Mesendoderm (in vitro differentiated cells): ENCODE data around the gene AHRR.
"Not testable (repeated sequence)": the region's sequence is repeated elsewhere in the genome, so short reads cannot be mapped to it uniquely, and the experiment has no call there.

ENCODE experiments used
- DNase-seq: peaks from one replicate; pipeline ENCODE4 v3.0.0; 2013
- H2AK5ac ChIP-seq: 2 replicates; pipeline ENCODE4 v1.6.1; 2013; ENCODE audit warnings: low read length, inconsistent platforms
- H2BK120ac ChIP-seq: 2 replicates; pipeline ENCODE4 v1.6.1; 2013; ENCODE audit warnings: low read depth, mild to moderate bottlenecking, low read length, moderate library complexity, mixed read lengths
- H2BK15ac ChIP-seq: replicated peaks from 2 replicates; pipeline ENCODE4 v1.6.1; 2013; ENCODE audit warnings: low read depth, mild to moderate bottlenecking, moderate library complexity
- H2BK5ac ChIP-seq: 2 replicates; pipeline ENCODE4 v1.6.1; 2013; ENCODE audit warnings: low read length, inconsistent platforms
- H3K18ac ChIP-seq: 2 replicates; pipeline ENCODE4 v1.6.1; 2013; ENCODE audit warnings: mild to moderate bottlenecking, low read length, mixed read lengths
- H3K23ac ChIP-seq: one replicate; pipeline ENCODE4 v1.6.1; 2013; ENCODE audit warnings: low read length
- H3K27ac ChIP-seq: 2 replicates; pipeline ENCODE4 v1.5.1; 2013; ENCODE audit warnings: low read depth, mild to moderate bottlenecking, inconsistent platforms, low read length, moderate library complexity
- H3K27me3 ChIP-seq: 2 replicates; pipeline ENCODE4 v1.6.1; 2013; ENCODE audit warnings: low read length, control low read depth, mild to moderate bottlenecking, inconsistent platforms; ENCODE audit not compliant: insufficient read depth, poor library complexity
- H3K36me3 ChIP-seq: 2 replicates; pipeline ENCODE4 v1.6.1; 2013; ENCODE audit warnings: low read length, inconsistent platforms; ENCODE audit not compliant: control insufficient read depth, insufficient read depth
- H3K4ac ChIP-seq: one replicate; pipeline ENCODE4 v1.6.1; 2013; ENCODE audit warnings: low read depth, mild to moderate bottlenecking, low read length, moderate library complexity
- H3K4me1 ChIP-seq: 2 replicates; pipeline ENCODE4 v1.6.1; 2013; ENCODE audit warnings: low read depth, low read length, inconsistent platforms; ENCODE audit not compliant: control insufficient read depth
- H3K4me2 ChIP-seq: 2 replicates; pipeline ENCODE4 v1.6.1; 2013; ENCODE audit warnings: low read length
- H3K4me3 ChIP-seq: 2 replicates; pipeline ENCODE4 v1.5.1; 2013; ENCODE audit warnings: mild to moderate bottlenecking, low read length
- H3K56ac ChIP-seq: one replicate; pipeline ENCODE4 v1.6.1; 2013; ENCODE audit warnings: low read length
- H3K79me1 ChIP-seq: 2 replicates; pipeline ENCODE4 v1.6.1; 2013; ENCODE audit warnings: low read length, inconsistent platforms
- H3K79me2 ChIP-seq: 2 replicates; pipeline ENCODE4 v1.6.1; 2013; ENCODE audit warnings: mild to moderate bottlenecking, low read length; ENCODE audit not compliant: control insufficient read depth, insufficient read depth
- H3K9ac ChIP-seq: 2 replicates; pipeline ENCODE4 v1.6.1; 2013; ENCODE audit warnings: low read length, inconsistent platforms
- H4K5ac ChIP-seq: one replicate; pipeline ENCODE4 v1.6.1; 2013; ENCODE audit warnings: low read length
- H4K8ac ChIP-seq: one replicate; pipeline ENCODE4 v1.6.1; 2013; ENCODE audit warnings: low read depth, mild to moderate bottlenecking, control low read depth, low read length, moderate library complexity
- WGBS: extraction: QIAGEN DNeasy Blood & Tissue Kit; methylation state at CpG from one replicate; pipeline ENCODE4 v1.1.7; 2013; ENCODE audit warnings: low lambda C conversion rate, missing lambda C conversion rate; ENCODE audit not compliant: insufficient coverage; ENCODE audit errors: extremely low coverage; 5-methylcytosine and 5-hydroxymethylcytosine counted together

Gene AHRR

DNA sequence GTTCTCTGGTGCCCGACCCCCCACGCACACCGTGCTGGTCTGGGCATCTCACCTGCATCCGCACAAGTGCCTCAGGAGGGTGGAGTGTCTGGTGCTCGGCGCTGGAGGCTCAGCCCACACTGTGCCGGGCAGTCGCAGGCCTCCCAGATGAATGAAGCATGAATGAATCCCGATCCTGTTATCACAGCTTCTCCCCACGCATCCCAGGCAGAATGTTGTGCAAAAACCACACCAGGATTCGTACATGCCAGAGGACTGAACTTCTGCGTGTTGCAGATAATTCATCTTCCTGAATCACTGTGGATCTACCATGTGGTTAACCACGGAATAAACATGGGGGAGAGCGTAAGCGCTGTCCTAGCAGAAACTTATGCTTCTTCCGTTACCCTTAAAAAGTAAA lies 24.6 kb upstream of the AHRR start:
- WGBS = no CpG with 5 or more reads among the region's 16 CpGs
- H2BK5ac ChIP-seq, DNase-seq: not testable (repeated sequence)

DNA sequence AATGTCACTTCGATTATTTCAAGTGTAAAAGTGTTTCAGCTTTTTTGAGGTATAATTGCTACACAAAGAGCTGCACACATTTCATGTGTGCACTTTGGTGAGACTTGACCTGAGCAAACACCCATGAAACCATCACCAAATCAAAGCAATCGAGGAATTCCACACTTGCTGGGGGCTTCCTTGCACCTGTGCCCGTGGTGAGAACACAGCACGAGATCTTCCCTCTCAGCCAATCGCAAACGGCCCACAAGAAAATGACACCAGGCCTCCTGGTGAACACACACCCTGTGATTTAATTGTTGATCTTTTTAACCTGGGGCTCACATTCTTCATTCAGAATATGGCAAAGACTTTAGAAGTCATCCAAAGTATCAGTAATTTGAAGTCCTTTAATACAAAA lies 24.1 kb upstream of the AHRR start:
- H2AK5ac ChIP-seq, H3K27ac ChIP-seq, H3K4me1 ChIP-seq, H3K4ac ChIP-seq, H3K23ac ChIP-seq, H3K27me3 ChIP-seq, H4K8ac ChIP-seq, H3K79me2 ChIP-seq, H3K4me2 ChIP-seq, H3K4me3 ChIP-seq, DNase-seq, H2BK120ac ChIP-seq, H3K18ac ChIP-seq, H2BK15ac ChIP-seq, H3K36me3 ChIP-seq, H3K79me1 ChIP-seq, H4K5ac ChIP-seq, H3K56ac ChIP-seq, H3K9ac ChIP-seq, H2BK5ac ChIP-seq: not testable (repeated sequence)
- no CpG with 5 or more reads among the region's 6 CpGs for WGBS

More for the DNA sequence above, 24.6 kb upstream of the AHRR start:
- H3K56ac ChIP-seq, H3K4me1 ChIP-seq, H3K36me3 ChIP-seq, H2BK120ac ChIP-seq, H3K4ac ChIP-seq, H3K4me2 ChIP-seq, H3K27me3 ChIP-seq, H3K79me1 ChIP-seq, H2AK5ac ChIP-seq, H3K23ac ChIP-seq, H2BK15ac ChIP-seq, H3K9ac ChIP-seq, H3K79me2 ChIP-seq, H4K8ac ChIP-seq, H3K27ac ChIP-seq, H4K5ac ChIP-seq, H3K18ac ChIP-seq, H3K4me3 ChIP-seq: not testable (repeated sequence)

DNA sequence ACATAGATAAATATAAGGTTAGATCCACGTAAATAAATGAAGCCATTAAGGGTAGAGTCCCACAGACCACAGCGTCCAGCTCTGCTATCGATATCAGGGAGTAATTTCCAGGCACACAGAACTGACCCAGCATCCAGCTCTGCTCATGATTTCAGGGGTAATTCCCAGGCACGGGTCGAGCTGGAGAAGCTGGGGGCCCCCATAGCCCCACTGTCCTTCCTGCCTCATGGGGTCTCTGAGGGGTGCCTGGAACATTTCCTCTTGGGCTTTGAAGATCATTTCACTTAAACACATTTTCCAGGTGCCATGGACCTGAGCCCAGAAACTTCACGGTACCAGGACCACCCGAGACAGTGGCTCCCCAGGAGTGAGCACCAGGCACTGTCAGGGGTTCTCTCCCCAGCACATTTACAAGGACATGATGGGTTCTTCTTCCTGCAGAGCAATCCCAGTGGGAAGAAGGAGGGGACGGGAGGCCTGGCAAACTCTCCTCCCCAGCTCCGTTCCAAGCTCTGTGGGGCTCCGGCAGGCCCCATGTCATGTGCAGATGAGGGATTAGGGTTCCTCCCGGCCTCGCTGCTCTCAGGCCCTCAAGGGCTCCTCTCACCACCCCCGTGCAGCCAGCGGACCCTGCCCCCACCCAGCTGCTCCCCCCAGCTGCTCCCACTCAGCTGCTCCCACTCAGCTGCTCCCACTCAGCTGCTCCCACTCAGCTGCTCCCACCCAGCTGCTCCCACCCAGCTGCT lies 23.4 kb upstream of the AHRR start:
- H3K4me1 ChIP-seq, H2AK5ac ChIP-seq, H3K56ac ChIP-seq, H4K8ac ChIP-seq, H4K5ac ChIP-seq, H2BK120ac ChIP-seq, H3K27me3 ChIP-seq, H3K23ac ChIP-seq, DNase-seq, H3K18ac ChIP-seq, H3K4ac ChIP-seq, H3K36me3 ChIP-seq, H3K4me3 ChIP-seq, H3K79me1 ChIP-seq, H3K27ac ChIP-seq, H2BK15ac ChIP-seq, H3K9ac ChIP-seq, H3K79me2 ChIP-seq, H3K4me2 ChIP-seq, H2BK5ac ChIP-seq: not testable (repeated sequence)
- WGBS = no CpG with 5 or more reads among the region's 14 CpGs

DNA sequence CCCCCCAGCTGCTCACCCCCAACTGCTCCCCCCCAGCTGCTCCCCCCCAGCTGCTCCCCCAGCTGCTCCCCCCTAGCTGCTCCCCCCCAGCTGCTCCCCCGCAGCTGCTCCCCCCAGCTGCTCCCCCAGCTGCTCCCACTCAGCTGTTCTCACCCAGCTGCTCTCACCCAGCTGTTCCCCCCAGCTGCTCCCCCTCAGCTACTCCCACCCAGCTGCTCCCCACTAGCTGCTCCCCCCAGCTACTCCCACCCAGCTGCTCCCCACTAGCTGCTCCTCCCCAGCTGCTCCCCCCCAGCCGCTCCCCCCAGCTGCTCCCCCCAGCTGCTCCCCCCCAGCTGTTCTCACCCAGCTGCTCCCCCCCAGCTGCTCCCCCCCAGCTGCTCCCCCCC lies 22.8 kb upstream of the AHRR start:
- Histone ChIP-seq H2AK5ac (no peak overlapping the region), H2BK120ac (no peak overlapping the region), H3K56ac (no peak overlapping the region), H3K23ac (no peak overlapping the region), H4K5ac (no peak overlapping the region), H3K4ac (no peak overlapping the region), H3K18ac (no peak overlapping the region), H3K27ac (no peak overlapping the region), H3K79me1 (no peaks in the 10 kb centered on the region), H2BK5ac (no peak overlapping the region), H3K9ac (no peak overlapping the region), H4K8ac (no peak overlapping the region), H3K4me1 (no peaks in the 10 kb centered on the region), H3K4me3 (no peak overlapping the region), H3K36me3 (no peaks in the 10 kb centered on the region), H3K4me2 (no peak overlapping the region), H3K27me3 (no peaks in the 10 kb centered on the region), H2BK15ac (no peak overlapping the region), H3K79me2 (no peaks in the 10 kb centered on the region)
- no peak for DNase-seq
- WGBS = no CpG with 5 or more reads among the region's 2 CpGs

DNA sequence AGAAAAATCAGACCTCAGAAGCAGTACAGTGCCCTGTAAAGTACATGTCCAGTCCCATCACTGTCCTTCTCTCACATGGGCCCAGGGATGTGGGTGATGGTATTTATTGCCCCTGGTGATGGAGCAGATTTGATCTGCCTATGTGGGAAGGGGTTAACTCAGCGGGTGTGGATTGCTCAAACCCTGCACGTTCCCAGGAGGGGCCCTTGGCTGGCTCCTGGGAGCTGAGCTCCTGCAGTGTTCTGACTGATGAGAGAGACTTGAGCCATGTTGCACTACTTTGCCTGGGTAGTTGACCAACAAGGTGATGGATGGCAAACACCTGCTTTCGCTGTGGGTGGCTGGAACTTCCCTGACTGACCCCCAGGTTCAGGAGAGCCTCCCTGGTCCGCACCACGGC lies 21.6 kb upstream of the AHRR start:
- H3K27me3 ChIP-seq = not testable (repeated sequence)

More for the DNA sequence above, 21.6 kb upstream of the AHRR start:
- not testable (repeated sequence) for H3K18ac ChIP-seq, H4K5ac ChIP-seq, H3K27ac ChIP-seq, H3K4me3 ChIP-seq, H3K79me2 ChIP-seq, H3K4me2 ChIP-seq, H2AK5ac ChIP-seq, H3K4ac ChIP-seq, H4K8ac ChIP-seq, DNase-seq, H3K56ac ChIP-seq, H3K23ac ChIP-seq, H3K36me3 ChIP-seq, H3K9ac ChIP-seq, H2BK15ac ChIP-seq, H3K4me1 ChIP-seq, H3K79me1 ChIP-seq, H2BK5ac ChIP-seq, H2BK120ac ChIP-seq
- no CpG with 5 or more reads among the region's 5 CpGs for WGBS
